Measurements from ENCODE around the gene LIMD2. TPM values are rescaled to one million over a fixed set of nuclear protein-coding genes. Genes with fewer than 3 reads are reported as not detected.

Gene LIMD2
- total RNA-seq, 1 experiment from 2014 or later = 19.4 TPM

DNA sequence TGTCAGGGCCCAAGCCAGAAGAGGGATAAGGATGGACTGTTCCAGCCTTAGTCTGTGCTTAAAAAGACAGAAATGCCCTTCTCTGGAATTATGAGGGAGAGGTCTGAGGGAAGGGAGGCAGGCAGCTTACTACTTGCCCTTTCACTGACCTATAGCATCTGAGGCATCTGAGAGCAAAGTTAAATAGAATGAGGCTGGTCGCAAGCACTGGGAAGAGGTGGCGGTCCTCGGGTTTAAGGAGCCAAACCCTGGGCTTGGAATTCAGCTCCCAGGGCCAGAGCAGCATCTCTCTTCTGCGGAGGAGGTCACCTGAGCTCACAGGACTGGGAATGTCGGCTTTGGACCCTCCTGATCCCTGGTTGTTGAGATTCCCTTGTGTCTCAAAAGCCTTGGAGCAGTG lies 3.1 kb upstream of the LIMD2 start:
- Histone ChIP-seq H3K4me3 (ENCODE audit: low read length) (no peak overlapping the region), H3F3A (ENCODE audit: low read length, unreplicated experiment) (no peaks in the 10 kb centered on the region), H3K27ac (ENCODE audit: low read length) (no peak overlapping the region), H2AFZ (ENCODE audit: low read length) (no peak overlapping the region), H3K9me3 (ENCODE audit: low read length) (no peaks in the 10 kb centered on the region), H3K4me2 (ENCODE audit: low read length) (no peak overlapping the region), H3K4me1 (ENCODE audit: insufficient read depth, low read length) (peaks cover 7% of the 10 kb centered on the region; the same call in 1 of the 2 replicates), H3K27me3 (ENCODE audit: low read length) (no peaks in the 10 kb centered on the region), H3K36me3 (ENCODE audit: low read depth, low read length) (no peaks in the 10 kb centered on the region), H3K79me2 (ENCODE audit: low read length) (no peaks in the 10 kb centered on the region), H4K20me1 (ENCODE audit: low read length) (no peaks in the 10 kb centered on the region), H3K9ac (ENCODE audit: low read length) (no peak overlapping the region), H3K9me2 (replicated peaks; ENCODE audit: low read length) (no peaks in the 10 kb centered on the region)
- BruUV-seq (replicated peaks) = TSS peak; percentile 32
- ChIA-PET CTCF (no interaction called here), POLR2A (ENCODE audit: unreplicated experiment) (no interaction called here)
- intact Hi-C loops (cut with micrococcal nuclease) = no loop called here
- TF ChIP-seq, protein P1, sequence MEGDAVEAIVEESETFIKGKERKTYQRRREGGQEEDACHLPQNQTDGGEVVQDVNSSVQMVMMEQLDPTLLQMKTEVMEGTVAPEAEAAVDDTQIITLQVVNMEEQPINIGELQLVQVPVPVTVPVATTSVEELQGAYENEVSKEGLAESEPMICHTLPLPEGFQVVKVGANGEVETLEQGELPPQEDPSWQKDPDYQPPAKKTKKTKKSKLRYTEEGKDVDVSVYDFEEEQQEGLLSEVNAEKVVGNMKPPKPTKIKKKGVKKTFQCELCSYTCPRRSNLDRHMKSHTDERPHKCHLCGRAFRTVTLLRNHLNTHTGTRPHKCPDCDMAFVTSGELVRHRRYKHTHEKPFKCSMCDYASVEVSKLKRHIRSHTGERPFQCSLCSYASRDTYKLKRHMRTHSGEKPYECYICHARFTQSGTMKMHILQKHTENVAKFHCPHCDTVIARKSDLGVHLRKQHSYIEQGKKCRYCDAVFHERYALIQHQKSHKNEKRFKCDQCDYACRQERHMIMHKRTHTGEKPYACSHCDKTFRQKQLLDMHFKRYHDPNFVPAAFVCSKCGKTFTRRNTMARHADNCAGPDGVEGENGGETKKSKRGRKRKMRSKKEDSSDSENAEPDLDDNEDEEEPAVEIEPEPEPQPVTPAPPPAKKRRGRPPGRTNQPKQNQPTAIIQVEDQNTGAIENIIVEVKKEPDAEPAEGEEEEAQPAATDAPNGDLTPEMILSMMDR (conservative IDR thresholded peaks at IDR 0.05; ENCODE audit: low read depth, low read length) = no peak
- TF ChIP-seq EZH2phosphoT487 (IDR thresholded peaks at IDR 0.05; ENCODE audit: borderline replicate concordance, low read length) (no peak), EZH2 (IDR thresholded peaks at IDR 0.05; ENCODE audit: low read length, unreplicated experiment) (no peak)
- DNase-seq (no peak), ATAC-seq (no peak)

- Histone ChIP-seq H2AFZ (ENCODE audit: low read length) (no peak overlapping the region), H3K4me1 (ENCODE audit: insufficient read depth, low read length) (peaks cover 7% of the 10 kb centered on the region; the same call in 1 of the 2 replicates), H3F3A (ENCODE audit: low read length, unreplicated experiment) (no peaks in the 10 kb centered on the region), H3K27ac (ENCODE audit: low read length) (no peak overlapping the region), H4K20me1 (ENCODE audit: low read length) (no peaks in the 10 kb centered on the region), H3K9me3 (ENCODE audit: low read length) (no peaks in the 10 kb centered on the region), H3K4me2 (ENCODE audit: low read length) (no peak overlapping the region), H3K9ac (ENCODE audit: low read length) (no peak overlapping the region), H3K79me2 (ENCODE audit: low read length) (no peaks in the 10 kb centered on the region), H3K4me3 (ENCODE audit: low read length) (no peak overlapping the region), H3K27me3 (ENCODE audit: low read length) (no peaks in the 10 kb centered on the region), H3K36me3 (ENCODE audit: low read depth, low read length) (no peaks in the 10 kb centered on the region), H3K9me2 (replicated peaks; ENCODE audit: low read length) (no peaks in the 10 kb centered on the region)
- BruUV-seq (replicated peaks) = no TSS peak
- POLR2A ChIA-PET (ENCODE audit: unreplicated experiment) = interaction anchor here (0.6 kb wide), 1 partner anchor 101 kb away, joined by 7 read pairs; no protein-coding TSS in a partner anchor
- CTCF ChIA-PET = no interaction called here
- ATAC-seq (no peak), DNase-seq (no peak)
- intact Hi-C loops (cut with micrococcal nuclease) = no loop called here
- TF ChIP-seq EZH2 (IDR thresholded peaks at IDR 0.05; ENCODE audit: low read length, unreplicated experiment) = no peak
- TF ChIP-seq, protein P1 (conservative IDR thresholded peaks at IDR 0.05; ENCODE audit: low read depth, low read length) = no peak
- TF ChIP-seq EZH2phosphoT487 (IDR thresholded peaks at IDR 0.05; ENCODE audit: borderline replicate concordance, low read length) = no peak
Observed at GRCh38 chr17:63702721-63703015, 2.7 kb upstream of the LIMD2 start.

- Histone ChIP-seq H3K9me2 (replicated peaks; ENCODE audit: low read length) (no peaks in the 10 kb centered on the region), H3K4me3 (ENCODE audit: low read length) (no peak overlapping the region), H3K79me2 (ENCODE audit: low read length) (no peaks in the 10 kb centered on the region), H3K36me3 (ENCODE audit: low read depth, low read length) (no peaks in the 10 kb centered on the region), H3K4me1 (ENCODE audit: insufficient read depth, low read length) (peaks cover 7% of the 10 kb centered on the region; the same call in 1 of the 2 replicates), H3F3A (ENCODE audit: low read length, unreplicated experiment) (no peaks in the 10 kb centered on the region), H3K4me2 (ENCODE audit: low read length) (no peak overlapping the region), H2AFZ (ENCODE audit: low read length) (no peak overlapping the region), H3K27me3 (ENCODE audit: low read length) (no peaks in the 10 kb centered on the region), H3K27ac (ENCODE audit: low read length) (no peak overlapping the region), H3K9me3 (ENCODE audit: low read length) (no peaks in the 10 kb centered on the region), H3K9ac (ENCODE audit: low read length) (no peak overlapping the region), H4K20me1 (ENCODE audit: low read length) (no peaks in the 10 kb centered on the region)
- ChIA-PET POLR2A (ENCODE audit: unreplicated experiment) (interaction anchor here (0.6 kb wide), 2 partner anchors 100 to 298 kb away, joined by 6 to 7 read pairs; no protein-coding TSS in a partner anchor), CTCF (no interaction called here)
- no TSS peak for BruUV-seq (replicated peaks)
- TF ChIP-seq EZH2phosphoT487 (IDR thresholded peaks at IDR 0.05; ENCODE audit: borderline replicate concordance, low read length) = no peak
- TF ChIP-seq EZH2 (IDR thresholded peaks at IDR 0.05; ENCODE audit: low read length, unreplicated experiment) = no peak
- TF ChIP-seq, protein P1 (conservative IDR thresholded peaks at IDR 0.05; ENCODE audit: low read depth, low read length) = no peak
- DNase-seq (no peak), ATAC-seq (peak; percentile 11; the same call in 1 of the 2 replicates)
- intact Hi-C loops (cut with micrococcal nuclease) = no loop called here
Observed at GRCh38 chr17:63701868-63702720, 2.2 kb upstream of the LIMD2 start.

Measured in PC-3 (cell line).